Measurements from ENCODE around the gene PIP5K1A.
"Not testable (repeated sequence)": the region's sequence is repeated elsewhere in the genome, so short reads cannot be mapped to it uniquely, and the experiment has no call there.

Gene PIP5K1A, protein sequence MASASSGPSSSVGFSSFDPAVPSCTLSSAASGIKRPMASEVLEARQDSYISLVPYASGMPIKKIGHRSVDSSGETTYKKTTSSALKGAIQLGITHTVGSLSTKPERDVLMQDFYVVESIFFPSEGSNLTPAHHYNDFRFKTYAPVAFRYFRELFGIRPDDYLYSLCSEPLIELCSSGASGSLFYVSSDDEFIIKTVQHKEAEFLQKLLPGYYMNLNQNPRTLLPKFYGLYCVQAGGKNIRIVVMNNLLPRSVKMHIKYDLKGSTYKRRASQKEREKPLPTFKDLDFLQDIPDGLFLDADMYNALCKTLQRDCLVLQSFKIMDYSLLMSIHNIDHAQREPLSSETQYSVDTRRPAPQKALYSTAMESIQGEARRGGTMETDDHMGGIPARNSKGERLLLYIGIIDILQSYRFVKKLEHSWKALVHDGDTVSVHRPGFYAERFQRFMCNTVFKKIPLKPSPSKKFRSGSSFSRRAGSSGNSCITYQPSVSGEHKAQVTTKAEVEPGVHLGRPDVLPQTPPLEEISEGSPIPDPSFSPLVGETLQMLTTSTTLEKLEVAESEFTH

DNA sequence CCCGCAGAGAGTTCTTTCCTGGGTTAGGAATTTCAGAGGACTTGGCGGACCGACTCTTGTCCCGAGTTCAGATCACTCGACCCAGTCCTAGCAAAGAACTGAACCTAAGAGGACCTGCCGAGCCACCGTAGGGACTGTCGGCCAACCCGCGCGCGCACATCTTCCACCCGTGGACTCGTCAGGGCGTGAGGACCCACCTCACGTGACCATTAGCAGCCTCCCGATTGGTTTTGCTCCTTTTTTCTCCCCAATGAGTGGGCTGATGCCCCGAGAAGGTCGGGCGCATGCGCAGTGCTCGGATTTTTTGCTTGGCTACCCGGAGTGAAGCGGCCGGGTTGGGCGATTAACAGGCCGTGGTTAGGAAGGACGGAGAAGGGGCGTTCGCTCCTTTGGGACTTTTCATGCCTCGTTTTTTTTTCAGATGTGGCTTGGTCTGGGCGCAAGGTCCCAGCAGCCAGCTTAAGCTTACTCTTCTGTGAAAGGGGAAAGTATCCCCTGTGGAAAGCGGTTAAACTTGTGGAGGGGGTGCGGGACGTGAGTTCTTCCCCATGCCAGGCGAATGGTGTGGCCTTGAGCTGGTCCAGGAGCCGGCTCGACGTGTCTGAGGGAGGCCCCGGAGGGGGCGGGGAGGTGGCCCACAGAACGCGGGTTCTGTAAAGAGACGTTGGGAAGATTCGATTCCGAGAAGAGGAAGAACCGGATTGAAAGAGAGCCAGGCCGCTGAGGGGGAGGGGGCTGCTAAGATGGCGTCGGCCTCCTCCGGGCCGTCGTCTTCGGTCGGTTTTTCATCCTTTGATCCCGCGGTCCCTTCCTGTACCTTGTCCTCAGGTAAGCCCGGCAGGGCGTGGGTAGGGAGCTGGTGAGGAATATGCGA lies at the start of gene PIP5K1A:
TSS of gene PIP5K1A (plus strand) at position 299 of the 874 bp plus-strand sequence. CDS start at position 744, 445 bp downstream.
- FAIRE-seq, result peak; percentile 90

DNA sequence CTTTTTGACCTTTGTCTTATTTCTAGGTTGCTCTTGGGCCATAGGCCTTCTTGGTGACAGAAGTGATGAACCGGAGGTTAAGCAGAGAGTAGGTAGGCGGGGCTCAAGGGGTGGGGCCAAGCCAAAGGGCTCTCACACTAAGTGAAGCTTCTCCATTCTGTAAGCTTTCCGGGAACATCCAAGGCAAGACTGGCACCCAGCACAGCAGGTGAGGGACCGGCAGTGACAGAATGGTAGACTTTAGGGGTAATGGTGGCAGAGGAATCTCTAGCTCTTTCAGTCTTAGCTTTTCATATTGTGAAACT lies 41.9 kb upstream of the PIP5K1A start, which contains the start of gene TNFAIP8L2:
TSS of gene TNFAIP8L2 (plus strand) at position 135 of the 305 bp plus-strand sequence. CDS start 2,049 bp downstream, outside the sequence.
- FAIRE-seq, result no peak

DNA sequence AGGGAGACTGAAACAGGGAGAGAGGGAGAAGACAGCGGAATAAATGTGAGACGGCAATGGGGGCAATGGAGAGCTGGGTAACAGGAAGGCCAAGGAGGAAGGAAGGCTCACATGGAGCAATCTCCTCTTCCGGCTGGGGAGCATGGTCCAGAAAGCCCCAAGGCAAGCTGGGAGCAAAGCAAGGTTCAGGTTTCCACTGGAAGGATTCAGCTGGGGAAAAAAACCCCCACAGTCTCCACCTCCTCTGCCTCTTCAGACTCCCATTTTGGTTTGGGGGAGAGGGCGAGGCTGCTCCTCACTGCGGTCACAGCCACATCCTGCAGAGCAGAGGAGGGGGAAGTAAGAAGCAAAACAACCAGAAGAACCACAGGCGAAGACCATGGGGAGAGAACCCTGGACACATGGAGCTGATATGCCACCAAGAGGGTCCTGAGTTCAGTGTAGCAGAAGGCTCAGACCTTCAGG lies 41.3 kb upstream of the PIP5K1A start:
- no peak for FAIRE-seq

DNA sequence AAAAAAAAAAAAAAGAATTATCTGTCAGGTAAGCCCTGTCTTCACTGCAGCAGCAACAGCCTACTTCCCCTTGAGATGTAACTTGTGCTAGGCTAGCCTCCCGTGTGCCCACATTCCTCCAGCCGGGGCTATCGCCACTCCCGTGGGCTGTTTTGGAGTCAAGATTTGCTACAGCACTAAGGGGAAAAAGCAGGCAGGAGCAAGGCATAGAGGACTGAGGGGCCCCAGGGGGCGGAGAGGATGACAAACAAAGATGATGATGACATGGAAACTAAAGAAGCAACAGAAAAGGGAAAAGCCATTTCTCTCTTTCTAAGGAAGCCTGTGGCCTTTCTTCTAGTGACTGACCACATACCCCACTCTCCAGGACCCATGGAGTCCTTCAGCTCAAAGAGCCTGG lies 40.0 kb upstream of the PIP5K1A start:
- FAIRE-seq, result no peak

DNA sequence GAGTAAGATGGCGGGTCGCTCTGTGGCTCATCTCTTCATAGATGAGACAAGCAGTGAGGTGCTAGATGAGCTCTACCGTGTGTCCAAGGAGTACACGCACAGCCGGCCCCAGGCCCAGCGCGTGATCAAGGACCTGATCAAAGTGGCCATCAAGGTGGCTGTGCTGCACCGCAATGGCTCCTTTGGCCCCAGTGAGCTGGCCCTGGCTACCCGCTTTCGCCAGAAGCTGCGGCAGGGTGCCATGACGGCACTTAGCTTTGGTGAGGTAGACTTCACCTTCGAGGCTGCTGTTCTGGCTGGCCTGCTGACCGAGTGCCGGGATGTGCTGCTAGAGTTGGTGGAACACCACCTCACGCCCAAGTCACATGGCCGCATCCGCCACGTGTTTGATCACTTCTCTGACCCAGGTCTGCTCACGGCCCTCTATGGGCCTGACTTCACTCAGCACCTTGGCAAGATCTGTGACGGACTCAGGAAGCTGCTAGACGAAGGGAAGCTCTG lies 39.6 kb upstream of the PIP5K1A start:
- FAIRE-seq, result no peak

DNA sequence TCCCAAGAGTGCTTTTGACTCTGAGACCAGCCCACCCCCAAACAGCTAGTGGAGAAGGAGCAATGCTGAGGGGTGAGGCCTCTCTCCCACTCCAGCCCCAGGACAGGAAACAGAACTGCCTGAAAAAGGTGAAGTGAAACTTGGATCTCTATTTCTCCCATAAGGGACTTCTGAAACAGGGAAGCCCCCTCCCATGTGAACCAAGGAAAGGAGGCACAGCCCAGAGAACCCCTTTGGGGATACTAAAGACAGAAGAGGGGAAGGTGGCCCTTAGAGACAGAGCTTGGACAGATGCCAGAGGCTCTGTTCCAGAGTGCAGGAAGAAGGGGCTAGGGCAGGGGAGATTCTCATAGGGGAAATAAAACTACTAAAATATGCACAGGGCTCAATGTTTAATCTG lies 39.0 kb upstream of the PIP5K1A start:
- no peak for FAIRE-seq

DNA sequence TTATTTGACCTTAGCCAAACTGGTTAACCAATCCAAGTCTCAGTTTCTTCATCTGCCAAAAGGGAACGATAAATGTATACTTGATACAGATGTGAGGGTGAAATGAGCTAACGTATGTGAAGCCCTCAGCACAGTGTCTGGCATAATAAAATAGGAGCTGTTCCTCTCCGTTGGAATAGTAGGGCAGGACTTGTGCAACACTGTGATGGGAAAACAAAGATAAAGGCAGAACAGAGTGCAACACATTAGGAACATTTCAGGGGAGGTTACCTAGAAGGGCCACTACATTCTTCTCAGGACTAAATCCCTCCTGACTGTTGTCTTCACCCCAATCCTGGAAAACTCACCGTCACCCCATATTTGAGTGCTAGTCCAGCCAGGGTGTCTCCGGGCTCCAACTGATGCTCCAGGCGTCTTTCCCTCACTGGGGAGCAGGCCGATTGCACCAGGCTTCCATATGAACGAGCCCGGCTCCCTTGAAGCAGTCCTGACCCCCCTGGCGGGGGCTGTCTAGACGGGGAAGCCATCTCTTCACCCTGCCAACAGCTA lies 33.5 kb upstream of the PIP5K1A start:
- FAIRE-seq, result no peak

DNA sequence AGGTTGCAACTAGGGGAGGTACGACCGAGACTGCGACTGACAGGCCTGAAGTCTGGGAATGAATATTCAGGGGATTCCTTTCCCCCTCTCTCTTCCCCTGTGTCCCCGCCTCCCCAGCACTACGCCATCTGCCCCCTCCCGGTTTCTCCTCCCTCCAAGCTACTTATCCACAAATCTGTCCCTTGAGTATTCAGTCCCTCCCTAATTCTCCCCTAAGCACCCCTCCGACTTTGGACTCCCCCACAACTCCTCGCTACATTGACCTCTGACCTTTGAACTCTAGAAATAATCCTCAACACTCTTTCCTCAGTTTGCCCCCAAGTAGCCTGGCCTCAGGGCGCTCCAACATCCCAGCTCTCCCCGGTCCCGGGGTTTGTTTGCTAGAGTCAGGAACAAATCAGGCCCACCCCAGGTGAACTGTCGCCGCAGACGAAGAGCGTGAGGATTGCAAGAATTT lies 33.0 kb upstream of the PIP5K1A start:
- FAIRE-seq, result no peak

DNA sequence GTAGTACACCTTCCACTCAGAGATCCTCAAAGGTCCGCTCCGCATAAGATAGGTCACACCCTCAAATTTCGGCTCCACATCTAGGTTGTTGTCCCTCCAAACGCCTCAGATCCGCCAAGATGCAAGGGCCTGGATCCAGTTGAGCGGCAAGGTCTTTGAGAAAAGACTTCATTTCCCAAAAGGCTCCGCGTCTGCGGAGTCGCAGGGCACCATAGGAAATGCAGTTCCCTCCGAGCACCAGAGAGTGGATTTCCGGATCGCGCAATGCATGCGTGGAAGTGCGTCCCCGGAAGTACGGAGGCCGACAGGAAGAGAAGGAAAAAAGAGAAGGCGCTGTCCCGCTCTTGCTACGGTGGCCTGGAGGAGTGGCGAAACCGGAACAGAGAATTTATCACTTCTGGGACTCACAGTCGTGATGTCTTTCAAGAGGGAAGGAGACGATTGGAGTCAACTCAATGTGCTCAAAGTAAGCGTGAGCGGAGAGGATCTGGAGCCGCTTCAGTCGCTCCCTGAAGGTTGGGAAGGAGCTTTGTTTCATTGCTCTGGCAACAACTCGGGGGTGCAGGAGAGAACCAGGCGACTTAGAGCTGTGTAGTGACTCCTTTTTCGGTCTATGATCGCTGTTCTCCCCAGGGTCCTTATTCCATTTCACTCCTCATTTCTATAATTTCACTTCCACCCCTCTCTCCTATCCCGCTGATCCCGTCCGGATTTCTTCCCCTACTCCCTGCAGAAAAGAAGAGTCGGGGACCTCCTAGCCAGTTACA lies 32.4 kb upstream of the PIP5K1A start, which contains the start of the genes LYSMD1 and SCNM1:
TSS of gene LYSMD1 (minus strand) at position 165 of the 767 bp plus-strand sequence. CDS start 644 bp downstream, outside the sequence.
TSS of gene SCNM1 (plus strand) at position 407 of the 767 bp plus-strand sequence. CDS start at position 416, 9 bp downstream.
- FAIRE-seq, result peak; percentile 98

DNA sequence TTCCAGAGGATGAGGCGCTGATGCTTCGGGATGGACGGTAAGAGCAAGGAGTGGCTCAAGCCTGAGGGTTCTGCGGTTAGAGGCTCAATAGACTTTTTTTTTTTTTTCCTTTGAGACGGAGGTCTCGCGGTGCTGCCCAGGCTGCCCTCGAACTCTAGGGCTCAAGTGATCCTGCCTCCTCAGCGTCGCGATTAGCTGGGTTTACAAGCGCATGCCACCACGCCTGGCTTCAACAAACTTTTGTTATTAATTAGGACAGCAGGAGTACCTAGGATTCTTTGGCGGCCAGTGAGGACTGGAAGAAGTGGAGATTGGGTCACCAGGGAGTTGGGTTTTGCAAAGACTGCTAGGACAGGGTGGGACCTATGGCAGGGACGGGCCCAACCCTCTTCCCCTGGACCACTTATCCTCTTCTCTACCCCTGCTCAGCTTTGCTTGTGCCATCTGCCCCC lies 31.8 kb upstream of the PIP5K1A start:
- no peak for FAIRE-seq

DNA sequence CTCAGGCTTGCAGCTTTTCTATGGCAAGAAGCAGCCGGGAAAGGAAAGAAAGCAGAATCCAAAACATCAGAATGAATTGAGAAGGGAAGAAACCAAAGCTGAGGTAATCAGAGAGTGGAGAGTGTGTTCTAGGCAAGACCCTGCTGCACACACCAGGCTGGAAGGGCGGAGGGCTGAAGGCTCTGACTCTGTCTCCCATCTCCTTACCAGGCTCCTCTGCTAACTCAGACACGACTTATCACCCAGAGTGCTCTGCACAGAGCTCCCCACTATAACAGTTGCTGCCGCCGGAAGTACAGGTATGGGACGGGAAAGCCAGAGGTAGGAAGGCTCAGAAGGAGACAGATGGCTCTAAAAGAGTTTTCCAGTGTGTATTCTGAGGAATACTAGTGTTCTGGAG lies 31.2 kb upstream of the PIP5K1A start:
- FAIRE-seq, result no peak

DNA sequence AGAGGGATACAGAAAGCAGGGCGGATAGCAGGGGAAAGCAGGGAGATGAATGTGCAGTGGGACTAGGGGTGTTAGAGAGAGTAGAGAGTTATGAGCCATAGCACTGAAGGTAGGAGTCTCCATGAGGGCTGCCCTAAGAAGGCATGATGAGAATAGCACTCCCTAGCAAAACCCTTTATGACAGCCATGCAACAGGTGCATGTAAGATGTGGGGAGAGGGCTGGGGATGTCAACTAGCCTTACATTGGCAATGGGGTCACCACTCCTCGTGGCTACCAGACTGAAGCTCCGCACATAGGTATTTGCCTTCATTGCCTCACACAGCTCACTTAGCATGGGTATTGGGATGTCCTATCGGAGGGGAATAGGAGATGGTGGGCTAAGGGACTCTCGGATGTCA lies 27.2 kb upstream of the PIP5K1A start:
- no peak for FAIRE-seq

DNA sequence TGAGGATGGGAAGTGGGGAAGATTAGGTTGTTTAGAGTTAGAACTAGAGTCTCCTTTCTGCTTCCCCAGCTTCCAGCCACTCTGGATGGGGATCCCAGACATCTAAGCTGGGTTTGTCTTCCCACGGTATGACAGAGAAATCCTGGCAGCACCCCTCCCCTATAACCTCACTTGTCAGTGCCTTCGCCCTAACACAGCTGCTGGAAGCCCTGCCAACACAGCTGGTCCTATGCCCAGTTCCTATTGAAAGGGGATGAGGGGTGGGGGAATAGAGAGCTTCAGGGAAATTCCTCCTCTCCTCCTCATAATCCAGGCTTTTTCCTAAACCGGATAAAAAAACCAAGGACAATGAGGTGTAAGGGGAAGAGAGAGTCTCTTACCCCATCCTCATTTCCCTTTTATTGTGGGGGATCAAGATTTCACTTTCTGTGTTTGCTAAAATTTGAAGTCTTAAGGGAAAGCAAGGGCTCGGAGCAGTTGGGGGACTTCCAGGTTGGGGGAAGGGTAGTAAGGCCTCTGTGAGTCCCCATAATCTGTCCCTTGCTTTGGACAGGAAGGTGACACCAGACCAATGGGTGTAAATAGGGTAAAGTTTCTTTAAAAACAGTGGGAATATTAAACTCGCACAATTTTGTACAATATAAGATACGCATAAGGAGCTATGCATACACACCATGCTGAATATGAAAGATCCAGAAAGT lies 23.2 kb upstream of the PIP5K1A start:
- FAIRE-seq, result no peak

DNA sequence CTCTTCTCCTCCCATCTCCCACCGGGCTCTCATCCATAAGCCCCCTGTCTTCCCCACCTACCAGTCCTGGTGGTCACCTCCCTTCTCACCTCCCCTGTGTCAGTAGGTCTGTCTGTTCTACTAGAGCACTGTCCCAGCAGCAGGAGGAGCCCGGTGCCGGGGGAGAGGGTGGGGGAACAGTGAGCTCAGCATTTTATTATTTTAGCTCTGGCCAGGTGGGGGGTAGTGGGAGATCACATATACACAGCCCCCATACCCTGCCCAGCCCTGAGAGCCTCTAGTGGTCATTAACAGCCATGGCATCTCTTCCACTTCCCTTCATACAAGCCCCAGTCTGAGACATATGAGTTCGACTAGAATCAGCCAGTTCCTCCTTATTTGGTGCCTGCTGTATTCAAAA lies 22.5 kb upstream of the PIP5K1A start, which contains the start of gene TMOD4:
TSS of gene TMOD4 (minus strand) at position 119 of the 400 bp plus-strand sequence. CDS start 1,106 bp downstream, outside the sequence.
- FAIRE-seq, result no peak

DNA sequence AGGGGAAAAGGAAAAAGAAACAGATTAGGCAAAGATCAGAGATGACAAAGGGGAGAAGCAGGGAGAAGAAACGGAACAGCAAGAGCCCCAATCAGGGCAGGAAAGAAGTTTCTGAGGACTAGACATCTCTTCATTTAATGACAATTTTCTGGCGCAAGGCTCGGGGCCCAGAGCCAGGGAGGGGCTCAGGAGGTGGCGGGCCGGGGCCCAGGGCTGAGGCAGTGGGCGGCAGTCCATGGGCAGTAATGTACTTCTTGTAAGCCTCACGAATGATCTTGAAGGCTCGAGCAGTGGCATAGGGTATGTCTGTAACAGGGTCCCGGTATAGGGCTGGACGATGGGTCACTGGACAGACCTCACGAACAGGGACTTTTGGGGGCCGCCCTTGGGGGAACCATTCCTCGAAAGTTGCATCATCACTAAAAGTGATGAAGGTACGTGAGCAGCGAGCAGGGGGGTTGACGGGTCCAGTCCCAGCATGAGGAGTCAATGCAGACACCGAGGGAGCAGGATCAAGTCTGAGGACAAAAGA lies 21.8 kb upstream of the PIP5K1A start:
- no peak for FAIRE-seq

DNA sequence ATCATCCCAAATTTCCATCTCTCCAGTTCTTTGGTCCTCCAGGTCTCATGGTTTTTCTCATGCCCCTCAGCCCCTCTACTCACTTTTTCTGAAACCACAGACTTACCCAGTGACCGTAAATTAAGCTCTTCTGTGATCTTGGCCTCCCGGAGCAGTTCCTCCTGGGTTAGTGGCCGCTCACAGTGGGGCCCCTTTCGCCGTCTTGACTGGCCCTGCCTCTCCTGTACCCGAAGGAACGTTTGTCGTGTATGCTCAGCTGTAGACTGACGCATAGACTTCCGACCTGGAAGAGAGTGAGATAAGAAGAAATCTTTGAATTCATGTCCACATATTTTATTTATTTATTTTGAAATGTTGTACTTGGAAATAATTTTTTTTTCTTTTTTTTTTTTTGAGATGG lies 14.1 kb upstream of the PIP5K1A start:
- FAIRE-seq, result no peak

DNA sequence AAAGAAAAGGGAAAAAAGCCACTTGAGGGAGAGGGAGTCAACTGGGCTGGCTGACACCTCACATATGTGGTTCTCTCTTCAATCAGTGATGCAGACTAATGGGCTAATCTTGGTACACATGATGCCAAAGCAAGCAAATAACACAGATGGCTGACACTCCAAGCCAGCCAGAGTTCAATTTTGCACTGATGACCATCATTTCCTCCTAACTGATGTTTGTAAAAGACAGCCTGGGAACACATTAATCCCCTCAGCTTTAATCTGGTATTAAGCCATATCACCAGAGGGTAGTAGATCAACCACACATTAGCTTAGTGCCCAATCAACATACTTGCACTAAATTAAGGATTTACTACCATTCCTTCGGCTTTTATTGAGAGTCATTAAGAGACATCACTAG lies 11.1 kb upstream of the PIP5K1A start:
- no peak for FAIRE-seq

DNA sequence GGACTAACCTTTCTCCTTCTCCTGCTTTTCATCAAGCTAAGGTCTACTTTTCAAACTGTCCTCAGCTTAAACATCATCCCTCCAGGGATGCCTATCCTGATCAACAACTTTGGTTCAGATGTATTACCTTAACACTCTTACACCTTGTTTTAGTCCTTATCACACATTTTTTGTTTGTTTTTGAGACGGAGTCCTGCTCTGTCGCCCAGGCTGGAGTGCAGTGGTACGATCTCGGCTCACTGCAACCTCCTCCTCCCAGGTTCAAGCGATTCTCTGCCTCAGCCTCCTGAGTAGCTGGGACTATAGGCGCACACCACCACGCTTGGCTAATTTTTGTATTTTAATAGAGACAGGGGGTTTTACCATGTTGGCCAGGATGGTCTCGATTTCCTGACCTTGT lies 9.7 kb upstream of the PIP5K1A start:
- FAIRE-seq, result not testable (repeated sequence)

DNA sequence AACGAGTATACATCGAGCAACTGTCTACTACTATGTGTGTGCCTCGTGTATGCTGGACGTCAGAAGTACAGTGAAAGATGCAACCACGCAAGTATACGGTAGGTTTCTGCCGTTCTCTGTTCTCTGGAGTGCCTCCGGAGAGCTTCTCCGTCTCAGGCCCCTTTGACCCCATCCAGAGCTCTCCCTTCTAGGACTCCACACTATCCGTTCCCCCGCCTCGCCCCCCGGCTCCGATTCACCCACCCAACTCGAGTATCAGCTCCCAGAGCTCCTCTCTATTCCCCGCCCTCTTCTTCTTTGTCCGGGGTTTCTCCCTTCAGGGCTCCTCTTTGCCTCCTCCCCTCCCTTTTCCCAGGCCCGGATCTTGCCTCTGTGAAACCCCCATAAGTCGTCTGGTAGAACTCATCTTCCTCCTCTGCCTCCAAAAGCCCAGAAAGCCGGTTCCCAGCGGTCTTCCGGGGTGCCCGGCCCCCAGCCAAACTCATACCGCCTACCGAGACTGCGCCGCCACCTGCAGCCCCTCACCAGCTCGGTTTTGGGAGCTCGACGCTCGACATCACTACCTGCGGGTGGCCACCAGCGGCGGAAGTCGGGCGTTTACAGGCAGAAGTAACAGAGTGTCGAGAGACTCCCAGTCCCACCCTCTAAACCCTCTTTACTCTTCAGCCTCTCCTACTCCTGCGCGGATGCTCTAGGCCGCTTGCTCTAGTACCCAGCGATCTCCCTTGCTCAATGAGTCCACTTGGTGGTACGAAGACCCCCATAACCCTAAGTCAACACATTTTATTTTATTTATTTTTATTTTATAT lies 8.5 kb upstream of the PIP5K1A start, which contains the start of gene VPS72:
TSS of gene VPS72 (minus strand) at position 561 of the 809 bp plus-strand sequence. CDS start at position 485, 76 bp downstream.
- FAIRE-seq, result no peak

DNA sequence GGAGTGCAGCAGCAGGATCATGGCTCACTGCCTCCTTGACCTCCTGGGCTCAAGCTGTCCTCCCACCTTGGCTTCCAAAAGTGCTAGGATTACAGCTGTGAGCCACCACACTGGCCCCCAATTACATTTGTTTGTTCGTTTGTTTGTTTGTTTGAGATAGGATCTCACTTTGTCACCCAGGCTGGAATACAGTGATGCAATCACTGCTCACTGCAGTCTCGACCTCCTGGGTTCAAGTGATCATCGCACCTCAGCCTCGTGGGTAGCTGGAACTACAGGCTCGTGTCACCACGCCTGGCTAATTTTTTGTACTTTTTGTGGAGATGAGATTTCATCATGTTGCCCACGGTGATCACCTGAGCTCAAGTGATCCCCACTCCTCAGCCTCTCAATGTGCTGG lies 6.3 kb upstream of the PIP5K1A start:
- no peak for FAIRE-seq
